ENCODE data around the gene RPL9.

DNA sequence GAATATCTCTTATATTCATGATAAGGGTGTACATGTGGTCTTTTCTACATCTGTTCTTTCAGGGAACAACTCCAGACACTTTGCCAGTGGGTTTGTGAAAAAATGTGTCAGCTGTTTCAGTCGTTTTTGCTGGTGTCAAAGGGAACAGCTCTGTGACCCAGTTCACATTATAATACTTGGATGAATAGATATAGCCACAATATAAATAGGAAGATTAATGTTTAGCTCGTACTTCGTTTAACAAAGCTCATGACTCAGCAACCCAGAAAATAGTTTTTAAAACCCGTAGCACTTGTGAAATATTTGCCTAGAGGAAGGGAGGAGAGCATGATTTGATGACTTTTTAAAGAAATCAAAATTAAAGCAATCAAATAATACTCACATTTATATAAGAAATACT is 8.0 kb upstream of the RPL9 start:
- TF ChIP-seq POLR2A (IDR thresholded peaks at IDR 0.05; ENCODE audit: borderline replicate concordance, extremely low read depth, insufficient read depth, insufficient read length) (no peak), CTCF (IDR thresholded peaks at IDR 0.05 in 2 of 3, conservative IDR thresholded peaks at IDR 0.05 in 1 of 3; ENCODE audit: borderline replicate concordance in 1 of 3, insufficient read depth in 1 of 3, low read depth in 2 of 3, low read length in 2 of 3) (no peak), CEBPB (IDR thresholded peaks at IDR 0.05; ENCODE audit: low read depth) (no peak), TCF7L2 (IDR thresholded peaks at IDR 0.05; ENCODE audit: borderline replicate concordance, extremely low read depth, insufficient read depth, insufficient read length) (no peak), EZH2 (IDR thresholded peaks at IDR 0.05) (no peak), RAD21 (IDR thresholded peaks at IDR 0.05; ENCODE audit: low read depth) (no peak), REST (IDR thresholded peaks at IDR 0.05; ENCODE audit: low read depth) (no peak), ZFX (IDR thresholded peaks at IDR 0.05) (no peak), POLR2AphosphoS5 (IDR thresholded peaks at IDR 0.05; ENCODE audit: low read depth, low read length) (no peak), SIN3A (IDR thresholded peaks at IDR 0.05; ENCODE audit: low read depth) (no peak), JUND (IDR thresholded peaks at IDR 0.05) (no peak)
- TF ChIP-seq, protein P1, sequence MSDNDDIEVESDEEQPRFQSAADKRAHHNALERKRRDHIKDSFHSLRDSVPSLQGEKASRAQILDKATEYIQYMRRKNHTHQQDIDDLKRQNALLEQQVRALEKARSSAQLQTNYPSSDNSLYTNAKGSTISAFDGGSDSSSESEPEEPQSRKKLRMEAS (IDR thresholded peaks at IDR 0.05), result no peak

Data from HCT116 (cell line).